ENCODE results near the gene ANXA7.

The ANXA7 gene

DNA sequence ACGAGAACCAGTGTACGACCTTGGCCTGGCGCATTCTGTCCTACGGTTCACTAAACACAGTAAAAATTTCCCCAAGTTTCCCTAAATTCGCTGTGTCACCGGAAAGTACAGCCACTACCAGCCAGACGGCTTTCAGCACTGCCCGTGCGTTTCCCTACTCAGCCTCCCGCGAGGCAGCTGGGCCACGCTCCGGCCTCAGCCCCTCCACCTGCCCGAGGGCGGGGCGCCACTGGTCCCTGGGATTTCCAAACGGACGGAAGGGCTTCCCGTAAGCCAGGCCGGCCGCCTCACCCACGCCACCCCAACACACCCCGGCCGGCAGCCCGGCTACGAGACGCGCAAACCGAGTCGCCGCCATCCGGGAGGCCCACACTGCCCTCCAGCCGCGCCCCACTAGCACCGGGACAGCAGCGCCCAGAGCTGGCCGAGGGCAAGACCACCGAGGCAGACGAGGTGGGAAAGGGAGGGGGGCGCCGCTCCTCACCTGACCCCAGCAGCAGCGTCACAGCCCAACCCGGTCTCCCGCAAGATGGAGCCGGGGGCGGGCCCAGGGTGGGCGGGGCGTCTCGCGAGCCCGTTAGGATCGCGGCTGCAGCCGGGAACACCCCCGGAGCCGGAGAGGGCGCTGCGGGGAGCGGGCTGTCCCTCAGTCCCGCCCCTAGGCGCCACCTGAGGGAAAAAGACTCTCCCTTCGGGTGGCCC, at the start of gene ANXA7:
Gene ANXA7, minus strand, starts transcription at position 531 of the 702 bp plus-strand sequence. CDS start 13,202 bp downstream, outside the sequence.
- peak; percentile 72 for DNase-seq (ENCODE audit: low read depth)
- H3K4me3 ChIP-seq (ENCODE audit: control insufficient read depth, low read depth, low read length), result peak within 1 kb of the TSS; percentile 90
- TF ChIP-seq, protein P1, sequence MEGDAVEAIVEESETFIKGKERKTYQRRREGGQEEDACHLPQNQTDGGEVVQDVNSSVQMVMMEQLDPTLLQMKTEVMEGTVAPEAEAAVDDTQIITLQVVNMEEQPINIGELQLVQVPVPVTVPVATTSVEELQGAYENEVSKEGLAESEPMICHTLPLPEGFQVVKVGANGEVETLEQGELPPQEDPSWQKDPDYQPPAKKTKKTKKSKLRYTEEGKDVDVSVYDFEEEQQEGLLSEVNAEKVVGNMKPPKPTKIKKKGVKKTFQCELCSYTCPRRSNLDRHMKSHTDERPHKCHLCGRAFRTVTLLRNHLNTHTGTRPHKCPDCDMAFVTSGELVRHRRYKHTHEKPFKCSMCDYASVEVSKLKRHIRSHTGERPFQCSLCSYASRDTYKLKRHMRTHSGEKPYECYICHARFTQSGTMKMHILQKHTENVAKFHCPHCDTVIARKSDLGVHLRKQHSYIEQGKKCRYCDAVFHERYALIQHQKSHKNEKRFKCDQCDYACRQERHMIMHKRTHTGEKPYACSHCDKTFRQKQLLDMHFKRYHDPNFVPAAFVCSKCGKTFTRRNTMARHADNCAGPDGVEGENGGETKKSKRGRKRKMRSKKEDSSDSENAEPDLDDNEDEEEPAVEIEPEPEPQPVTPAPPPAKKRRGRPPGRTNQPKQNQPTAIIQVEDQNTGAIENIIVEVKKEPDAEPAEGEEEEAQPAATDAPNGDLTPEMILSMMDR (conservative IDR thresholded peaks at IDR 0.05; ENCODE audit: control insufficient read depth, insufficient read depth, low read depth, low read length), result no peak

DNA sequence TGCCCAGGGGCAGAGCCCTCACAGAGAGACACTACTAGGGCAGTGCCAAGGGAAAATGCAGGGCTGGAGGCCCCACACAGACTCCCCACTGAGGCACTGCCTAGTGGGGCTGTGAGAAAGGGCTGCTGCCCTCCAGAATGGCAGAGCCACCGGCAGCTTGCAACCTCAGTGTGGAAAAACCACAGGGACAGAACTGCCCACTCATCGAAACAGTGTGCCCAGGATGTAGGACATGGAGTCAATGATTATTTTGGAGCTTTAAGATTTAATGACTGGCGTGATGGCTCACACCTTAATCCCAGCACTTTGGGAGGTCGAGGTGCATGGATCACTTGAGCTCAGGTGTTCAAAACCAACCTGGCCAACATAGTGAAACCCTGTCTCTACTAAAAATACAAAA, 47.0 kb upstream of the ANXA7 start:
- no peak for DNase-seq (ENCODE audit: low read depth)
- H3K4me3 ChIP-seq (ENCODE audit: control insufficient read depth, low read depth, low read length), result no peak overlapping the region
- TF ChIP-seq, protein P1 (conservative IDR thresholded peaks at IDR 0.05; ENCODE audit: control insufficient read depth, insufficient read depth, low read depth, low read length), result no peak

DNA sequence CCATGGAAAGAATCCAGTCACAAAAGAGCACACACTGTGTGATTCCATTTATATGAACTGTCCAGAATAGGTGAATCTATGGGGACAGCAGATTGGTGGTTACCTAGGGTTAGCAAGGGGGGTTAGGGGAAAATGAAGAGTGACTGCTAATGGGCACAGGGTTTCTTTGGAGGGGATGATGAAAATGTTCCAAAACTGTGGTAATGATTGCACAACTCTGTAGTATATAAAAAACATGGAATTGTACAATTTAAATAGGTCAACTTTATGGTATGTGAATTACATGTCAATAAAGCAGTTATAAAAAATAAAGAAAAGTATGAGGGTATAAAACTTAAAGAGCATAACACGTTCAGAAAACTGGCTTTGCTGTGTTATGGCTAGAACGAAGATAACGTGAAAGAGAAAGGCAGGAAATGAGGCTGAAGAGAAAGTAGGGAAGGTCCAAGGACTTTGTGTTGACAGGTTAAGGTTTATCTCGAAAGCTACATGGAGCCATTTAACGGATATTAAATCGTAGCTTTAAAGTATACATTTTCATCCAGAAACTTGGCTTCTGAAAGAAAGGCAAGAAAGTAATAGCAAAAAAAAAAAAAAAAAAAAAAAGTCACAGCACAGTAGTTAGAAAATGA, 45.9 kb upstream of the ANXA7 start:
- no peak for DNase-seq (ENCODE audit: low read depth)
- no peak overlapping the region for H3K4me3 ChIP-seq (ENCODE audit: control insufficient read depth, low read depth, low read length)
- TF ChIP-seq, protein P1 (conservative IDR thresholded peaks at IDR 0.05; ENCODE audit: control insufficient read depth, insufficient read depth, low read depth, low read length), result no peak

DNA sequence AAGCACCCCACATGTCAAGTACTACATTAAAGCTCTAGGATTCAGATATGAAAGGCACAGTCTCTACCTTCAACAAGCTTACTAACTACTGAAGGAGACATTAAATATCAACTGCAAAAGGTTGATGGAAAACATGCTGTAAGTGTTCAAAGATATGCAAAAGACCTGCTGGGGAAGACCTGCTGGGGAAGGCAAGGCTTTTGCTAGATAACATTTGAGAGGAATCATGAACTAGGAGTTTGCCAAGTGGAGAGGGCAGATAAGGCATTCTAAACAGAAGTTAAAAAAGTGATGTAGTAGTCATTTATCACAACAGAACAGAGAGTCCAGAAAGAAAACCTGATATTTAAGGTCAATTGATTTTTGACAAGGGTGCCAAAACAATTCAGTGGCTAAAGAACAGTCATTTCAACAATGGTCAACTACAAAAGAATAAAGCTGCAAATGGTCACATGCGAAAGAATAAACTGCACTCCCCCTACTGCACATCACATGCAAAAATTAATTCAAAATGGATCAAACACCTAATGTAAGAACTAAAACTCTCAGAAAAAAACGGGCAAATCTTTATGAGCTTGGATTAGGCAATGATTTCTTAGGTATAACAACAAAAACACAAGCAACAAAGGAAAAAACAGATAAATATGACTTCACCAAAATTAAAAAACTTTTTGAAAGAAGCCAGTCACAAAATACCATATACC, 42.5 kb upstream of the ANXA7 start:
- no peak overlapping the region for H3K4me3 ChIP-seq (ENCODE audit: control insufficient read depth, low read depth, low read length)
- TF ChIP-seq, protein P1 (conservative IDR thresholded peaks at IDR 0.05; ENCODE audit: control insufficient read depth, insufficient read depth, low read depth, low read length), result no peak
- no peak for DNase-seq (ENCODE audit: low read depth)

DNA sequence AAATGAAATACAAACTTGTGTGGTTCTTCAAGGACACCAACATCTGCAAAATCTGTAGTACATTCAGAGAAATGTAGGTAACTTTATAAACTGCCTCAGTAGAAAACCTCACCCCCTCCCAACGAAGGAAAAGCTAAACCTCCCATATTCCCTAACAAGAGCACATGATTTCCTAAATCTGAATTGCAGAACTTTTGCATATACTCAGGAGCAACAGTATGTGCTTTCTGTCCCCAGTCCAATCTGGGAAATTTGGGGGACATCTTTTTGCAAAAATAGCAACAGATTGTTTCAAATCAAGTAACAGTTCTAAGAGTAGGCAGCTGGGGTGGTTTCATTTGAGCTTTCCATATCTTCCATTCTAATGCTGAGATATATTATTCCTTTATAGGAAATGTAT, 35.3 kb upstream of the ANXA7 start:
- TF ChIP-seq, protein P1 (conservative IDR thresholded peaks at IDR 0.05; ENCODE audit: control insufficient read depth, insufficient read depth, low read depth, low read length), result no peak
- no peak for DNase-seq (ENCODE audit: low read depth)
- no peak overlapping the region for H3K4me3 ChIP-seq (ENCODE audit: control insufficient read depth, low read depth, low read length)

DNA sequence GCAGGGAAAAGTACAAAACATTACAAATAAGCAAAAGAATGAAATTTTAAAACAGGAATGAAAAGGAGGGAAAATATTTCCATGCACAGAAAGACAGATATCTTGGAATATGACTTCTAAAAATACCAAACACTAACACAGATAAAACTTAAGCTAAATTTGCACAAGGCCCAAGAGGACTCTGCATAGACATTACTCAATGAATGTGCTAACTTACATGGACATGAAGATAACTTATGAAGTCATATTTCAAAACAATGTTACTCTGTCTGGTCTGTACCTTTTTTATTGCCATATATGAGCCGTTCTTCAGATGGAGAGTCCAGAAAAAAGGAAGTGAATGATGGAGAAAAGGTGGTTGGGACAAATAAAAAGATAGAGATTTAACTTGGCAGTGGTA, 34.5 kb upstream of the ANXA7 start:
- H3K4me3 ChIP-seq (ENCODE audit: control insufficient read depth, low read depth, low read length), result no peak overlapping the region
- TF ChIP-seq, protein P1 (conservative IDR thresholded peaks at IDR 0.05; ENCODE audit: control insufficient read depth, insufficient read depth, low read depth, low read length), result no peak
- DNase-seq (ENCODE audit: low read depth), result no peak

All from fibroblast of mammary gland (primary cell).